ENCODE data around the gene SLC2A6.

The SLC2A6 gene

GRCh38 chr9:133489253-133490190, 10.6 kb upstream of the SLC2A6 start:
- H3K9me3 Mint-ChIP-seq = no peaks in the 10 kb centered on the region
- H3K4me1 Mint-ChIP-seq = no peaks in the 10 kb centered on the region
- H3K36me3 Mint-ChIP-seq (ENCODE audit: insufficient read depth) = peaks cover 2% of the 10 kb centered on the region
- DNase-seq (ENCODE audit: low spot score in 2 of 2) (no peak), ATAC-seq (replicated peaks; ENCODE audit: extremely low read depth, poor library complexity, severe bottlenecking) (no peak)
- H3K27me3 Mint-ChIP-seq = peaks cover 17% of the 10 kb centered on the region
- H3K4me3 Mint-ChIP-seq = no peak overlapping the region
- H3K27ac Mint-ChIP-seq (ENCODE audit: low read depth) = no peak overlapping the region

- Mint-ChIP-seq H3K4me3 (no peak overlapping the region), H3K36me3 (ENCODE audit: insufficient read depth) (peaks cover 2% of the 10 kb centered on the region), H3K27me3 (peaks cover 17% of the 10 kb centered on the region), H3K9me3 (no peaks in the 10 kb centered on the region), H3K4me1 (no peaks in the 10 kb centered on the region), H3K27ac (ENCODE audit: low read depth) (no peak overlapping the region)
- ATAC-seq (replicated peaks; ENCODE audit: extremely low read depth, poor library complexity, severe bottlenecking) (no peak), DNase-seq (ENCODE audit: low spot score in 2 of 2) (no peak)
Observed at GRCh38 chr9:133488686-133489252, 9.9 kb upstream of the SLC2A6 start.

- ATAC-seq (replicated peaks; ENCODE audit: extremely low read depth, poor library complexity, severe bottlenecking) (no peak), DNase-seq (ENCODE audit: low spot score in 2 of 2) (no peak)
- H3K4me1 Mint-ChIP-seq = no peaks in the 10 kb centered on the region
Observed at GRCh38 chr9:133487331-133487725, 8.4 kb upstream of the SLC2A6 start.

GRCh38 chr9:133485531-133486260, 6.8 kb upstream of the SLC2A6 start:
- H3K36me3 Mint-ChIP-seq (ENCODE audit: insufficient read depth) = peaks cover 2% of the 10 kb centered on the region
- ATAC-seq (replicated peaks; ENCODE audit: extremely low read depth, poor library complexity, severe bottlenecking) (peak; percentile 41), DNase-seq (ENCODE audit: low spot score in 2 of 2) (no peak)
- peaks cover 17% of the 10 kb centered on the region for H3K27me3 Mint-ChIP-seq
- no peak overlapping the region for H3K27ac Mint-ChIP-seq (ENCODE audit: low read depth)
- H3K9me3 Mint-ChIP-seq = no peaks in the 10 kb centered on the region
- no peak overlapping the region for H3K4me3 Mint-ChIP-seq
- H3K4me1 Mint-ChIP-seq = no peaks in the 10 kb centered on the region

More at GRCh38 chr9:133487331-133487725, 8.4 kb upstream of the SLC2A6 start:
- Mint-ChIP-seq H3K9me3 (no peaks in the 10 kb centered on the region), H3K27ac (ENCODE audit: low read depth) (no peak overlapping the region), H3K36me3 (ENCODE audit: insufficient read depth) (peaks cover 2% of the 10 kb centered on the region), H3K4me3 (no peak overlapping the region), H3K27me3 (peaks cover 17% of the 10 kb centered on the region)

- no peak overlapping the region for H3K27ac Mint-ChIP-seq (ENCODE audit: low read depth)
- ATAC-seq (replicated peaks; ENCODE audit: extremely low read depth, poor library complexity, severe bottlenecking) (no peak), DNase-seq (ENCODE audit: low spot score in 2 of 2) (no peak)
- no peaks in the 10 kb centered on the region for H3K9me3 Mint-ChIP-seq
- peaks cover 9% of the 10 kb centered on the region for H3K27me3 Mint-ChIP-seq
- peaks cover 2% of the 10 kb centered on the region for H3K36me3 Mint-ChIP-seq (ENCODE audit: insufficient read depth)
- H3K4me1 Mint-ChIP-seq = peaks cover 4% of the 10 kb centered on the region
- H3K4me3 Mint-ChIP-seq = no peak overlapping the region
Observed at GRCh38 chr9:133484671-133485437, 6.0 kb upstream of the SLC2A6 start.

- no peak for DNase-seq (ENCODE audit: low spot score in 2 of 2)
- Mint-ChIP-seq H3K36me3 (ENCODE audit: insufficient read depth) (peaks cover 2% of the 10 kb centered on the region), H3K9me3 (no peaks in the 10 kb centered on the region), H3K4me1 (peaks cover 11% of the 10 kb centered on the region), H3K27ac (ENCODE audit: low read depth) (no peak overlapping the region), H3K27me3 (no peaks in the 10 kb centered on the region), H3K4me3 (no peak overlapping the region)
- no peak for ATAC-seq (replicated peaks; ENCODE audit: extremely low read depth, poor library complexity, severe bottlenecking)
Observed at GRCh38 chr9:133483611-133484010, 4.7 kb upstream of the SLC2A6 start.

GRCh38 chr9:133477992-133478850, 678 bp downstream of the SLC2A6 start:
- H3K4me1 Mint-ChIP-seq = peaks cover 11% of the 10 kb centered on the region
- ATAC-seq (replicated peaks; ENCODE audit: extremely low read depth, poor library complexity, severe bottlenecking) = peak; percentile 30
- H3K9me3 Mint-ChIP-seq = no peaks in the 10 kb centered on the region
- no peak overlapping the region for H3K27ac Mint-ChIP-seq (ENCODE audit: low read depth)
- H3K4me3 Mint-ChIP-seq = peak overlapping the region; percentile 66
- DNase-seq (ENCODE audit: low spot score in 2 of 2) = no peak
- H3K27me3 Mint-ChIP-seq = no peaks in the 10 kb centered on the region
- H3K36me3 Mint-ChIP-seq (ENCODE audit: insufficient read depth) = peaks cover 2% of the 10 kb centered on the region

GRCh38 chr9:133477461-133477860, 1.4 kb downstream of the SLC2A6 start:
- Mint-ChIP-seq H3K9me3 (no peaks in the 10 kb centered on the region), H3K36me3 (ENCODE audit: insufficient read depth) (peaks cover 2% of the 10 kb centered on the region), H3K27me3 (no peaks in the 10 kb centered on the region), H3K4me1 (peaks cover 11% of the 10 kb centered on the region), H3K4me3 (no peak overlapping the region), H3K27ac (ENCODE audit: low read depth) (no peak overlapping the region)
- ATAC-seq (replicated peaks; ENCODE audit: extremely low read depth, poor library complexity, severe bottlenecking) = no peak
- no peak for DNase-seq (ENCODE audit: low spot score in 2 of 2)

- no peaks in the 10 kb centered on the region for H3K27me3 Mint-ChIP-seq
- DNase-seq (ENCODE audit: low spot score in 2 of 2) = no peak
- no peak overlapping the region for H3K27ac Mint-ChIP-seq (ENCODE audit: low read depth)
- H3K9me3 Mint-ChIP-seq = no peaks in the 10 kb centered on the region
- peaks cover 2% of the 10 kb centered on the region for H3K36me3 Mint-ChIP-seq (ENCODE audit: insufficient read depth)
- H3K4me1 Mint-ChIP-seq = peaks cover 11% of the 10 kb centered on the region
- H3K4me3 Mint-ChIP-seq = no peak overlapping the region
- no peak for ATAC-seq (replicated peaks; ENCODE audit: extremely low read depth, poor library complexity, severe bottlenecking)
Observed at GRCh38 chr9:133476941-133477340, 2.0 kb downstream of the SLC2A6 start.

GRCh38 chr9:133476036-133476931, 2.6 kb downstream of the SLC2A6 start:
- peaks cover 11% of the 10 kb centered on the region for H3K4me1 Mint-ChIP-seq
- no peaks in the 10 kb centered on the region for H3K9me3 Mint-ChIP-seq
- no peak overlapping the region for H3K4me3 Mint-ChIP-seq
- H3K36me3 Mint-ChIP-seq (ENCODE audit: insufficient read depth) = peaks cover 2% of the 10 kb centered on the region
- ATAC-seq (replicated peaks; ENCODE audit: extremely low read depth, poor library complexity, severe bottlenecking) (no peak), DNase-seq (ENCODE audit: low spot score in 2 of 2) (no peak)
- no peak overlapping the region for H3K27ac Mint-ChIP-seq (ENCODE audit: low read depth)
- H3K27me3 Mint-ChIP-seq = no peaks in the 10 kb centered on the region
